SU-DHL-6 (cell line): ENCODE data around the gene RPL10A.

ENCODE experiments used
- EZH2phosphoT487 ChIP-seq: fragments of 200-600 bp; sonication (generic), shearing (Covaris generic); conservative IDR thresholded peaks from 2 replicates; pipeline ENCODE4 v1.6.1; 2018; ENCODE audit warnings: mild to moderate bottlenecking, antibody characterized with exemption, low read length, moderate library complexity, mixed read lengths
- TF ChIP-seq, protein P1 (sequence below): fragments of 200-600 bp; sonication (generic); IDR thresholded peaks from one replicate; pipeline ENCODE4 v1.5.1; 2017; ENCODE audit warnings: antibody characterized with exemption, mild to moderate bottlenecking, low read length, moderate library complexity; ENCODE audit not compliant: insufficient read depth, poor library complexity, severe bottlenecking

- TF ChIP-seq, protein P1, sequence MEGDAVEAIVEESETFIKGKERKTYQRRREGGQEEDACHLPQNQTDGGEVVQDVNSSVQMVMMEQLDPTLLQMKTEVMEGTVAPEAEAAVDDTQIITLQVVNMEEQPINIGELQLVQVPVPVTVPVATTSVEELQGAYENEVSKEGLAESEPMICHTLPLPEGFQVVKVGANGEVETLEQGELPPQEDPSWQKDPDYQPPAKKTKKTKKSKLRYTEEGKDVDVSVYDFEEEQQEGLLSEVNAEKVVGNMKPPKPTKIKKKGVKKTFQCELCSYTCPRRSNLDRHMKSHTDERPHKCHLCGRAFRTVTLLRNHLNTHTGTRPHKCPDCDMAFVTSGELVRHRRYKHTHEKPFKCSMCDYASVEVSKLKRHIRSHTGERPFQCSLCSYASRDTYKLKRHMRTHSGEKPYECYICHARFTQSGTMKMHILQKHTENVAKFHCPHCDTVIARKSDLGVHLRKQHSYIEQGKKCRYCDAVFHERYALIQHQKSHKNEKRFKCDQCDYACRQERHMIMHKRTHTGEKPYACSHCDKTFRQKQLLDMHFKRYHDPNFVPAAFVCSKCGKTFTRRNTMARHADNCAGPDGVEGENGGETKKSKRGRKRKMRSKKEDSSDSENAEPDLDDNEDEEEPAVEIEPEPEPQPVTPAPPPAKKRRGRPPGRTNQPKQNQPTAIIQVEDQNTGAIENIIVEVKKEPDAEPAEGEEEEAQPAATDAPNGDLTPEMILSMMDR: no peak
- no peak for TF ChIP-seq EZH2phosphoT487
These were observed 3.7 kb downstream of the RPL10A start for GRCh38 chr6:35471836-35472345.
